K562 (cell line): ENCODE results near the gene TARBP2. TPM values are rescaled to one million over a fixed set of nuclear protein-coding genes. Genes with fewer than 3 reads are reported as not detected.
A peak's percentile ranks its signal among the peaks of the same experiment; 100 is the strongest.

Source experiments
- ATAC-seq: fragments of 200-7000 bp; cut with Tn5 transposase; 3 replicates; pipeline ENCODE4 v1.9.1; 2020; ENCODE audit warnings: moderate library complexity
- BruUV-seq: library from RNA; stranded (reverse); fragments of 400-500 nt; replicated peaks from 2 replicates; lab custom pipeline; 2021; lab: Mats Ljungman, UMichigan
- CTCF ChIA-PET: fragments of 300-600 bp; formaldehyde crosslinking; extraction: SDS; loops from one replicate; lab custom pipeline; 2021; ENCODE audit warnings: low intra/inter-chr PET ratio; lab: Yijun Ruan, JAX
- POLR2A ChIA-PET: fragments of 300-600, 350-650 bp; sonication (Branson Sonifier 250); formaldehyde crosslinking; extraction: SDS; loops from one replicate; lab custom pipeline; 2021; ENCODE audit warnings: antibody characterized with exemption, inconsistent platforms; lab: Yijun Ruan, JAX
- DNase-seq, 4 experiments: peaks; one replicate each; pipeline versions ENCODE4 v3.0.0 to v3.0.0-alpha.2; 2011 to 2018; ENCODE audit warnings: low spot score in 3 of 4, mixed read lengths in 3 of 4; ENCODE audit errors: extremely low read depth in 1 of 4
- FAIRE-seq: peaks from 2 replicates; lab custom pipeline; 2011; peaks lifted over from hg19 to GRCh38; lab: Jason Lieb, UNC
- H2AFZ ChIP-seq: 2 replicates; pipeline ENCODE4 v1.6.0; 2011; ENCODE audit warnings: low read depth, low read length, control low read depth, inconsistent platforms
- H3K27ac ChIP-seq: fragments of 200-600 bp; 3 replicates; pipeline ENCODE4 v1.8.0; 2011; ENCODE audit warnings: low read depth, mild to moderate bottlenecking, control low read depth, inconsistent platforms, low read length, moderate library complexity, mixed read lengths; ENCODE audit errors: extremely low read depth
- H3K27me3 ChIP-seq, 2 experiments: fragments of 300-600 bp in 1 of 2; 2 replicates in 1 of 2; 3 replicates in 1 of 2; pipeline versions ENCODE4 v1.6.0 to v1.8.0; 2011; ENCODE audit warnings: inconsistent platforms in 2 of 2, low read length in 2 of 2, mild to moderate bottlenecking in 1 of 2, mixed read lengths in 1 of 2, moderate library complexity in 1 of 2; ENCODE audit not compliant: control insufficient read depth in 2 of 2, insufficient read depth in 2 of 2
- H3K36me3 ChIP-seq: fragments of 300-600 bp; 3 replicates; pipeline ENCODE4 v1.8.0; 2011; ENCODE audit warnings: mild to moderate bottlenecking, low read length, inconsistent platforms; ENCODE audit not compliant: control insufficient read depth, insufficient read depth
- H3K4me1 ChIP-seq, 2 experiments: fragments of 200-600 bp in 1 of 2; replicated peaks in 1 of 2; 2 replicates in 1 of 2; 3 replicates in 1 of 2; pipeline versions ENCODE4 v1.5.1 to v1.8.0; 2011; ENCODE audit warnings: inconsistent platforms in 2 of 2, low read length in 2 of 2, mild to moderate bottlenecking in 1 of 2, mixed read lengths in 1 of 2, moderate library complexity in 1 of 2; ENCODE audit not compliant: control insufficient read depth in 2 of 2, insufficient read depth in 2 of 2
- H3K4me2 ChIP-seq: 2 replicates; pipeline ENCODE4 v1.6.1; 2011; ENCODE audit warnings: low read length, control low read depth, inconsistent platforms, mixed read lengths; ENCODE audit not compliant: insufficient read depth
- H3K4me3 ChIP-seq: fragments of 200-600 bp; sonication (generic), shearing (Covaris generic); 2 replicates; pipeline ENCODE4 v1.5.1; 2016; ENCODE audit warnings: control low read depth, inconsistent platforms
- H3K79me2 ChIP-seq: fragments of 200-600 bp; 3 replicates; pipeline ENCODE4 v1.8.0; 2011; ENCODE audit warnings: low read length, inconsistent platforms; ENCODE audit not compliant: control insufficient read depth, insufficient read depth
- H3K9ac ChIP-seq, 2 experiments: 2 replicates each; pipeline versions ENCODE4 v1.6.0 to v1.6.1; 2011; ENCODE audit warnings: low read depth in 2 of 2, low read length in 2 of 2, control low read depth in 1 of 2, inconsistent platforms in 1 of 2, mild to moderate bottlenecking in 1 of 2, mixed read lengths in 1 of 2; ENCODE audit not compliant: insufficient read depth in 1 of 2
- H3K9me1 ChIP-seq: one replicate; pipeline ENCODE4 v1.6.0; 2011; ENCODE audit warnings: inconsistent platforms, mild to moderate bottlenecking, low read length, moderate library complexity; ENCODE audit not compliant: control insufficient read depth, insufficient read depth
- H3K9me3 ChIP-seq: replicated peaks from 2 replicates; pipeline ENCODE4 v1.5.1; 2011; ENCODE audit warnings: low read depth, low read length, inconsistent platforms; ENCODE audit not compliant: control insufficient read depth, insufficient read depth
- H4K20me1 ChIP-seq: replicated peaks from 2 replicates; pipeline ENCODE4 v1.6.1; 2011; ENCODE audit warnings: low read length, inconsistent platforms, mixed read lengths; ENCODE audit not compliant: control insufficient read depth, insufficient read depth
- ARID1B ChIP-seq: fragments of 450-650 bp; IDR thresholded peaks from 2 replicates; pipeline ENCODE4 v1.6.1; 2016; ENCODE audit warnings: antibody characterized with exemption, mild to moderate bottlenecking, inconsistent platforms
- CBX8 ChIP-seq: fragments of 200-600 bp; sonication (generic); IDR thresholded peaks from 2 replicates; pipeline ENCODE4 v1.6.1; 2012; ENCODE audit warnings: borderline replicate concordance, mixed run types, low read depth, mild to moderate bottlenecking, moderate library complexity, mixed read lengths, low read length, control low read depth, inconsistent platforms; ENCODE audit not compliant: poor library complexity, severe bottlenecking; ENCODE audit errors: extremely low read depth
- ETS1 ChIP-seq: conservative IDR thresholded peaks from 2 replicates; pipeline ENCODE4 v1.6.1; 2011; ENCODE audit warnings: low read depth, mild to moderate bottlenecking, low read length; ENCODE audit not compliant: control insufficient read depth
- FOXP1 ChIP-seq: sonication (generic); formaldehyde crosslinking; IDR thresholded peaks from 2 replicates; pipeline ENCODE4 v1.8.0; 2022; ENCODE audit warnings: mild to moderate bottlenecking, missing genetic modification reagents
- GTF2E2 ChIP-seq: fragments of 200-800 bp; sonication (Bioruptor generic); IDR thresholded peaks from 2 replicates; pipeline ENCODE4 v1.6.1; 2016; ENCODE audit warnings: missing genetic modification characterization, missing compliant biosample characterization
- HDAC8 ChIP-seq: fragments of 450-650 bp; IDR thresholded peaks from 2 replicates; pipeline ENCODE4 v1.6.1; 2016; ENCODE audit warnings: mild to moderate bottlenecking, missing genetic modification characterization, moderate library complexity, missing compliant biosample characterization
- HNRNPUL1 ChIP-seq: fragments of 200-400 bp; formaldehyde crosslinking; IDR thresholded peaks from 2 replicates; pipeline ENCODE4 v1.6.1; 2017; ENCODE audit warnings: low read length
- ILK ChIP-seq: fragments of 450-650 bp; IDR thresholded peaks from 2 replicates; pipeline ENCODE4 v1.6.1; 2016; ENCODE audit warnings: missing genetic modification characterization, low read depth, mild to moderate bottlenecking, missing compliant biosample characterization, moderate library complexity, borderline replicate concordance
- KLF1 ChIP-seq: fragments of 450-650 bp; IDR thresholded peaks from 2 replicates; pipeline ENCODE4 v1.6.1; 2016; ENCODE audit warnings: missing genetic modification characterization, missing compliant biosample characterization
- MEF2D ChIP-seq: conservative IDR thresholded peaks from 2 replicates; pipeline ENCODE4 v1.6.1; 2016; ENCODE audit warnings: low read depth, missing genetic modification characterization, missing compliant biosample characterization
- NFE2 ChIP-seq: IDR thresholded peaks from 2 replicates; pipeline ENCODE4 v1.6.1; 2014; ENCODE audit warnings: antibody characterized with exemption, low read depth
- POLR2A ChIP-seq: fragments of 450-650 bp; conservative IDR thresholded peaks from 2 replicates; pipeline ENCODE4 v1.6.1; 2016
- SMAD3 ChIP-seq: fragments of 450-650 bp; formaldehyde crosslinking; conservative IDR thresholded peaks from 2 replicates; pipeline ENCODE4 v1.4.0; 2020; ENCODE audit warnings: mild to moderate bottlenecking
- YBX1 ChIP-seq: fragments of 450-650 bp; IDR thresholded peaks from 2 replicates; pipeline ENCODE4 v1.7.1; 2016; ENCODE audit warnings: mild to moderate bottlenecking
- ZFX ChIP-seq: sonication (generic); formaldehyde crosslinking; IDR thresholded peaks from 2 replicates; pipeline ENCODE4 v1.8.0; 2022; ENCODE audit warnings: mild to moderate bottlenecking, missing genetic modification reagents, moderate library complexity
- ZNF444 ChIP-seq: fragments of 250-450 bp; sonication (Bioruptor Pico); IDR thresholded peaks from 2 replicates; pipeline ENCODE4 v1.4.0; 2020; ENCODE audit warnings: mild to moderate bottlenecking, moderate library complexity
- ZNF695 ChIP-seq: fragments of 450-650 bp; formaldehyde crosslinking; IDR thresholded peaks from 2 replicates; pipeline ENCODE4 v1.4.0; 2020; ENCODE audit warnings: mild to moderate bottlenecking, moderate library complexity
- ZNF764 ChIP-seq: fragments of 250-450 bp; sonication (Bioruptor Pico); IDR thresholded peaks from 2 replicates; pipeline ENCODE4 v1.4.0; 2020; ENCODE audit warnings: low read depth, mild to moderate bottlenecking, moderate library complexity
- ZNF79 ChIP-seq: fragments of 250-450 bp; sonication (Bioruptor Pico); IDR thresholded peaks from 2 replicates; pipeline ENCODE4 v1.4.0; 2020; ENCODE audit warnings: low read depth, mild to moderate bottlenecking, moderate library complexity
- ZSCAN32 ChIP-seq: fragments of 450-650 bp; formaldehyde crosslinking; IDR thresholded peaks from 2 replicates; pipeline ENCODE4 v1.4.0; 2020; ENCODE audit warnings: mild to moderate bottlenecking, moderate library complexity
- WGBS: fragments of 100-300 bp; shearing (Covaris generic); methylation state at CpG from one replicate; pipeline ENCODE4 v1.1.6; 2016; ENCODE audit warnings: low coverage, mixed read lengths; ENCODE audit not compliant: insufficient coverage; ENCODE audit errors: missing lambda C conversion rate; 5-methylcytosine and 5-hydroxymethylcytosine counted together
- in situ Hi-C: fragments of 300-500 bp; cut with MboI; formaldehyde crosslinking; loops from 4 replicates; pipeline ENCODE4 v1.15.0; 2018; ENCODE audit warnings: inconsistent platforms, mixed read lengths
- intact Hi-C: fragments of 100-400 bp; cut with micrococcal nuclease; formaldehyde crosslinking; loops from 2 replicates; pipeline ENCODE4 v1.14.2; 2022
- polyA plus RNA-seq, 8 experiments: library from polyadenylated mRNA; depleted of rRNA in 4 of 8; stranded (reverse) in 5 of 8; unstranded in 3 of 8; fragments of >200 nt; fragmentation: Nextera tagmentation in 2 of 8; fragmentation: Illumina TruSeq in 1 of 8; extraction: Ambion mirVana in 2 of 8; extraction: Trizol in 1 of 8; gene quantifications; 2 replicates each; pipeline versions ENCODE4 v1.2.1 to v1.2.3, GENCODE V29; 2011 to 2014; ENCODE audit warnings: inconsistent platforms in 1 of 8, missing spikeins in 1 of 8
- total RNA-seq, 7 experiments: library from RNA; depleted of rRNA in 6 of 7; stranded (reverse); fragments of >200 nt in 6 of 7; fragmentation: Illumina TruSeq in 2 of 7; extraction: Trizol in 2 of 7; gene quantifications; 2 replicates each; pipeline versions ENCODE4 v1.2.1 to v1.2.3, GENCODE V29; 2011 to 2021; ENCODE audit warnings: low replicate concordance in 1 of 7

TARBP2 gene
- total and polyA plus RNA-seq, 9 of the 15 experiments (the other 6 are each of a cell fraction or from before 2014, with no cell fraction given) = 5.6 to 69.0 (median 44.6) TPM

DNA sequence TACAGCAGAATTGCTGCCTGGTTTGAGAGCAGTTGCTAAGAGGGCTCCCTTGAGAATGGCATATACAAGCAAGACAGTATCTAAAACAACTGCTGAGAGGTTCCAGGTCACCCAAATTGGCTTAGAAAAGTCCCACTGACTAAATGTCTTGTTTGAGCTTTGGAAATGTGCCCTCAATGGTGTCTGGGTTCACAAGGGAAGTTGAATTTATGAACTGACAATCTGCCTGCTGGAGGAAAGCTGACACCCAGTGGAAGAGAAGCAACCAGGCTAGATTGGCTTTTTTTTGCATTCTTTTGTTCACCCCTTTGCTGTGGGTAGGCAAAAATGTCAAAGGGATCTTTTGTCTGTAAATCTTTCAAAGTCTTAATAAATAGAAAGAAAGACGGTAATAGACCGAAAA, 50.8 kb downstream of the TARBP2 start:
- H4K20me1 ChIP-seq = no peaks in the 10 kb centered on the region
- CTCF ChIA-PET = no interaction called here
- TF ChIP-seq HDAC8 (tag) (no peak), CBX8 (no peak), SMAD3 (CRISPR knock-in tag) (no peak), ZNF695 (CRISPR knock-in tag) (no peak), FOXP1 (CRISPR knock-in tag) (no peak), ZNF764 (CRISPR knock-in tag) (no peak), ZNF444 (CRISPR knock-in tag) (no peak), HNRNPUL1 (no peak), NFE2 (no peak), ILK (tag) (no peak), ZFX (CRISPR knock-in tag) (no peak), ARID1B (no peak), GTF2E2 (tag) (no peak), ETS1 (no peak), KLF1 (tag) (no peak), MEF2D (tag) (no peak), ZNF79 (CRISPR knock-in tag) (no peak), ZSCAN32 (CRISPR knock-in tag) (no peak), YBX1 (no peak), POLR2A (no peak)
- no peak overlapping the region for H3K27ac ChIP-seq
- WGBS = 98% methylated on average over 2 of the region's 2 CpGs
- no peaks in the 10 kb centered on the region for H3K9me3 ChIP-seq
- no peaks in the 10 kb centered on the region for H3K27me3 ChIP-seq
- FAIRE-seq (no peak), DNase-seq (no peak), ATAC-seq (no peak)
- H3K36me3 ChIP-seq = peaks cover 25% of the 10 kb centered on the region
- BruUV-seq = TSS peak; percentile 30
- intact Hi-C loops (no loop called here), in situ Hi-C loops (no loop called here)
- H3K79me2 ChIP-seq = no peaks in the 10 kb centered on the region
- no peak overlapping the region for H2AFZ ChIP-seq
- no peak overlapping the region for H3K4me2 ChIP-seq
- no peaks in the 10 kb centered on the region for H3K4me1 ChIP-seq
- H3K4me3 ChIP-seq = no peak overlapping the region
- POLR2A ChIA-PET = interaction anchor here (1.1 to 1.5 kb wide), 2 partner anchors 17 to 24 kb away, joined by 3 read pairs; no protein-coding TSS in a partner anchor
- no peak overlapping the region for H3K9ac ChIP-seq
- H3K9me1 ChIP-seq = no peaks in the 10 kb centered on the region
